NCI-H2171 (cell line): ENCODE results near the gene TELO2.
A peak's percentile ranks its signal among the peaks of the same experiment; 100 is the strongest.

Experiments
- DNase-seq: peaks from one replicate; lab custom pipeline; 2025; lab: John Stamatoyannopoulos, UW

TELO2 gene

DNA sequence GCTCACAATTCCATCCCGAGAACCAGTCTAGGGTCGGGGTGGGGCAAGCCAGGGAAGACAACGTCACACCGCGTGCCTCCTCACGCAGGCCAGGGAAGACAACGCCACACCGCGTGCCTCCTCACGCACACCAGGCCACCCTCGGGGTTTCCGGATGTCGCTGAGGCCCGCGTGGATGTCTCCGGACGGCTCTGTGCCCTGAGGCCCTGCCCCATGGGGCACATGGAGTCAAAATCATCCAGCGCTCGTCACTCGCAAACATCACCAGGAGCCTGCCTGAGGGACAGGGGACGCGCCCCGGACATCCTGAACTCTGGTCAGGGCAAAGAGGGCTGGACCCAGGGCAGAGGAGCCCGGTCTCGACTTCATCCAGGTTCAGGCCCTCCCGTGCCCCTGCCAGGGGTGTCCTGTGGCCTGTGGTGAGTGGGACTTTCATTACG lies 44.0 kb downstream of the TELO2 start:
- DNase-seq: no peak

DNA sequence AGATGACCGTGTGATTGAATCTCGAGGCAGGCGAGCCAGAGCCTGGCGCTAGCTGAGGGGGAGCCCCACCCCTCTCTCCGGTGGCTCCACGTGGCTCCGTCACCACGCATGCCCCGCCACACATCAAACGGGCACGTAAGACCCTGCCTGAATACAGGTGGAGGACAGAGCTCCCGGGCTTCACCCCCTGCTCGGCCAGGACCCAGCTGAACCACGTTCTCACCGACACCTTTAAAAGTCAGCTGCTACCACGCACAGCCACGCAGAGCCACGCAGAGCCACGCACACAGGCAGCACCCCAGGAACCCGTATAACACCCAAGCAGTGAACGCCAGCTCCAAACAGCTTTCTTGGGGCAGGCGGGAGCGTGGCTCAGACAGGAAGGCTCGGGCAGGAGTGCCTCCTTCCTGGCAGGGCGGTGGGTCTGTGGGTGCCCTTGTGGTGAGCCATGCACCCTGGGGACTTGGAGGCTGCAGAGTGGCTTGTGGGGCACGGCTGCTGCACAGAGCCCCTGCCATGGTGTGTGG lies 44.7 kb downstream of the TELO2 start:
- DNase-seq: no peak

DNA sequence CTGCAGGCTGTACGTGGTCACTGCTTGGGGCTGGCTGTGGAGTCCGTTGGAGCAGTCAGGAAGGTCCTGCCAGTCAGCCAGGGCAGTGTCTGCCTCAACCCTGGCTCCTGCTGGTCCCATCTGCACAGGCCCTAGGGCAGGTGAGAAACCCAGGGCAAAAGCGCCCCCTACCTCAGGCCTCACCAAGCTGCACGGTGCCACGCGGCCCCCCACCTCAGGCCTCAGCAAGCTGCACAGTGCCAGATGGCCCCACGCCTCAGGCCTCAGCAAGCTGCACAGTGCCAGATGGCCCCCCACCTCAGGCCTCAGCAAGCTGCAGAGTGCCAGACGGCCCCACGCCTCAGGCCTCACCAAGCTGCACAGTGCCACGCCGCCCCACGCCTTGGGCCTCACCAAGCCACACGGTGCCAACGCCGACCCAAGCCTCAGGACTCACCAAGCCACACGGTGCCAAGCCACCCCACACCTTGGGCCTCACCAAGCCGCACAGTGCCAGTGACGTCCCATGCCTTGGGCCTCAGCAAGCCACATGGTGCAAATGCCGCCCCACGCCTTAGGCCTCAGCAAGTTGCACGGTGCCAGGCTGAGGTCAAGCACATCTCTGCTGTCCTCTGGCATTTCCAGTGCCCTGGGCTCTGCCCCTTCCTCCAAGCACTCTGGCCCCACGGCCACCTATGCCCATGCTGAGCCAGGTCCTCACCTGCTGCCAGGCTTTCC lies 45.8 kb downstream of the TELO2 start:
- peak; percentile 90 for DNase-seq

DNA sequence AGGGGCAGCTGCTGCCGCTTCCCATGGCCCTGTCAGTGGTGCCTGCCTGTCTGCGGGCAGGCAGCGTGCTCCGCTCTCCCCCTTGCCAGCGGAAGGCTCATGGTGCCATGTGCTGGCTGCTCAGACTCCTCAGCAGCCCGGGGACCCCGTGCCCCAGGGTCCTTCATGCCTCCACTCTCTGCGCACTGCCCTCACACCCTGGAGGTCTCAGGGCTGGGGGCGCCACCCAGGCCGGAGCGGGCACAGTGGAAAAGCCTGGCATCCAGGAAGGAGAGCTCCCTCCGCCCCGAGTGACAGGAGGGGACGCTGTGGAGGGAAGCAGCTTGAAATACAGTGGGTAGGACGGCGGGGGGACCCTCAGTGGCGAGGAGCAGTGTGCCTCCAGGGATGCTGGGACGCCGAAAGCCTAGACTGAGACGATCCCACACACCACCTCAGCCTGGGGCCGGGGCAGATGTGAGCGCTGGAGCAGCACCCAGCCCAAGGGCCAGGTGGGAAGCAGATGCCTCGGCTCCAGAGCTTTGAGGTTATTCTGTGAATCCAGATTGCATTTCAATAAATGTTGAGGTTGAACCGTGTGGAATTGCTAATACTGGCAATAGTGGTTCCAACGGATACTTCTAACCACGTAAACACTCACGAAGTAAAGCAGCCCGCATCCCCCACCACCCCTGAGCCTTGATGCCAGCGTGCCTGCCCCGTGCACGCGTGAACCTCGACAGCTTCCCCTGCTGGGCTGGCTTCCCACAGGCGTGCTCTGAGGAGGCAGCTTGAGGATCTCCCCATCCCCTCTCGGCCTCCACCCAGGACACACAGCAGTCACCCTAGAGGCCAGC lies 46.8 kb downstream of the TELO2 start:
- peak; percentile 41 for DNase-seq

DNA sequence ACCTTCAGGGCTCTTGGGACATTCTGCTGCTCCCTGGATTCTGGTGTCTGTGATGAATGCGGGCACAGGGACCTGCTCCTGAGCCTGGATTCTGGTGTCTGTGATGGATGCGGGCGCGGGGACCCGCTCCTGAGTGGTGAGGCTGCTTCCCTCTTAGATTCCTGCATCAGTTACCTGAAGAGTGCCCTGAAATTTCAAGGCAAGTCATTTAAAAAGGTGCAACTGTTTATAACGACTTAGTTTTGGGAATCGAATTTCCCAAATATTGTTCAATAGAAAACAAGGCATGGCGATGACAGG lies 47.3 kb downstream of the TELO2 start:
- DNase-seq: no peak

DNA sequence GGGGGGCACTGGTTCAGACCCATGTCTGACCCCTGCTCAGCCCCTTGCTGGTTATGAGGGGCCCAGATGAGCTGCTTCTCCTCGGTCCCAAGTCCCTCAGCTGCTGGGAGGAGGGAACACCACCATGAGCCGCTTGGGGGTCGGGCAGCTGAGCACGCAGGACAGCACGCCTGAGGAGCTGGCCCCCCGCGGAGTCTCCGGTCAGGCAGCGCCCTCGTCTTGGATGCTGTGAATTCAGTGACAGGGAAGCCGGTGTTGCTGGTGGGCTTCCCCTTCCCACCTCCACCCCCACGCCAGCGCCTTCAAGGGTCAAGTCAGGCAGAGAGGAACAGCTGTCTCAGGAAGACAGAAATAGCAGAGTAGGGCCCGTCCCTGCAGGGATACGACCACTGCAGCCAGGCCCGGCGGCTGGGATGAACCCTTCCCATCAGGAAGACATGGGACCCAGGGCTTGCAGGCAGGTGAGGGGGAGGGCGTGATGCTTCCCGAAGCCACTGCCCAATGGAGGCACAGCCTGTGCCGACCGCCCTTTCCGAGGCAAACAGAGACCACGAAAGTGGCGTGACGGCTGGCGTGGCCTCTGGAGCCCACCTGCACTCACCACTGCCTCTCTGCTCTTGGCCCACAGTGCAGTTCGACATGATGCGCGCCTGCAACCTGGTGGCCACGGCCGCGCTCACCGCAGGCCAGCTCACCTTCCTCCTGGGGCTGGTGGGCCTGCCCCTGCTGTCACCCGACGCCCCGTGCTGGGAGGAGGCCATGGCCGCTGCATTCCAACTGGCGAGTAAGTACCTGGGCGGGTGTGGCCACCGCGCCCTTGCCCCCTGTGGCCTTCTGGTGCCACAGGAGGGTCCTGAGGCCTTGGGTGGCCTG lies 48.4 kb downstream of the TELO2 start:
- no peak for DNase-seq

DNA sequence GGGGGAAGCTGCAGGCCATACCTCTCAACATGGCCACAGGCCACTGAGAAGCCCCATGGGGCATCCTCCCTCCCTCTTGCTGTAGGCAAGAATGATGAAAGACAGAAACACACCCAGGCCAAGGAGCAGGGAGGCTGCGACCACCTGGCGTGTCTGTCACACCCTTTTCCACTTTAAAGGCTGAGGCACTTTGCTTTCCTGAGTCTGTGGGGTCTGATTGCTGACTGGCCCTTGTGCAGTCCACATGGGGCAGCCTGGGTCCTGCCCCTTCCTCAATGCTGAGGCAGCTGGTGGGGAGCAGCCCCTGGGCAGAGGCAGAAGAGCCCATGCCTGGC lies 49.0 kb downstream of the TELO2 start:
- DNase-seq: no peak

DNA sequence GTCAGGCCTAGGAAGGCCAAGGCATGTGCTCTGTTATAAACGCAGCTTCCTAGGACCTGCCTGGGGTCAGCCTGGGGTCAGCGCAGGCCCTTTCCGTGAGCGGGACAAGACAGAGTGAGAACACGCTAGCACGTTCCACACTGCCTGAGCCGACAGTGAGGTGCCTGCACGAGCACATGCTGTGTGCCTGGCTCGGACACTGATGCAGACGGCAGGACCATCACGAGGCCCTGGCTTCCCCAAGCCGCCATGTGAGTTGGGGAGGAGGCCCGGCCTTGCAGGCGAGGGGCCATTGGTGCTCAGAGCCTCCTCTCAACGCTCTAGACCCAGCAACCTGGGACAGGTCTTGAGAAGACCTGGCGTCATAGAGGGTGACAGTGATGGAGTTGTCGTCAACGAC lies 49.4 kb downstream of the TELO2 start:
- no peak for DNase-seq

DNA sequence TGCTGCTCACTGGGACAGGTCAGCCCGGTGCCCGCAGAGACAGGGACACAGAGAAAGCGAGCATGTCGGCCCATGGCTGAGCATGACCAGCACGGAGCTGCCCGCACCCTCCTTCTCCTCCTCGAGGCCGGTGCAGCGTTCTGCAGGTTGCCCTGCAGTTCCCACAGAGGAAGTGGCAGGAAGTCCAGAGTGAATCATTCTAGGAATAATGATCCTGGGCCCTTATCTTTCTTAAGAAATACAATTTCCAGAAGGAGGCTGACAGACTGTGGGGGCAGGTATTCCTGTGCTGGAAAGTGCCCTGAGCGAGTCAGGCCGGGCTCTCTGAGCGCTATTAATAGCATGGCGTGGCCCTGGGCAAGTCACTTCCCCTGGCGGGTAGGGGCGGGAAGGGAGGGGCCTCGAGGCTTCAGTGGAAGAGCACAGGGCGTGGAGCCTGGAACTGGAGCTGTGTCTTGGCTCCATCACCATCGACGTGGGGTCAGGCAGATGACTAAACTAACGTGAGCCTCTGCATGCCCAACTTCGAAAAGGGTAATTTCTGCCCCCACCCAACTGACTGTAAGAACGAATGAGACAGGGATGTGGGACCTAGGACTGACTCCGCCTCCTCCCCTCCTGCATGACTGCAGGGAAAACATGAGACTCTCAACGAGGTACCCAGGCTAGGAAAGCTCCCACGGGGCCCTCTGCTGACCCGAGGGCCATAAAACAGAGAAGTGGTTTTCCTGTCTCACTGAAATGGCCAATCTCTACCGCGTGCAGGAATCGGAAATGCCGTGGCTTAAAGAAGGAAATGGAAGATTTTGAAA lies 50.1 kb downstream of the TELO2 start:
- no peak for DNase-seq

DNA sequence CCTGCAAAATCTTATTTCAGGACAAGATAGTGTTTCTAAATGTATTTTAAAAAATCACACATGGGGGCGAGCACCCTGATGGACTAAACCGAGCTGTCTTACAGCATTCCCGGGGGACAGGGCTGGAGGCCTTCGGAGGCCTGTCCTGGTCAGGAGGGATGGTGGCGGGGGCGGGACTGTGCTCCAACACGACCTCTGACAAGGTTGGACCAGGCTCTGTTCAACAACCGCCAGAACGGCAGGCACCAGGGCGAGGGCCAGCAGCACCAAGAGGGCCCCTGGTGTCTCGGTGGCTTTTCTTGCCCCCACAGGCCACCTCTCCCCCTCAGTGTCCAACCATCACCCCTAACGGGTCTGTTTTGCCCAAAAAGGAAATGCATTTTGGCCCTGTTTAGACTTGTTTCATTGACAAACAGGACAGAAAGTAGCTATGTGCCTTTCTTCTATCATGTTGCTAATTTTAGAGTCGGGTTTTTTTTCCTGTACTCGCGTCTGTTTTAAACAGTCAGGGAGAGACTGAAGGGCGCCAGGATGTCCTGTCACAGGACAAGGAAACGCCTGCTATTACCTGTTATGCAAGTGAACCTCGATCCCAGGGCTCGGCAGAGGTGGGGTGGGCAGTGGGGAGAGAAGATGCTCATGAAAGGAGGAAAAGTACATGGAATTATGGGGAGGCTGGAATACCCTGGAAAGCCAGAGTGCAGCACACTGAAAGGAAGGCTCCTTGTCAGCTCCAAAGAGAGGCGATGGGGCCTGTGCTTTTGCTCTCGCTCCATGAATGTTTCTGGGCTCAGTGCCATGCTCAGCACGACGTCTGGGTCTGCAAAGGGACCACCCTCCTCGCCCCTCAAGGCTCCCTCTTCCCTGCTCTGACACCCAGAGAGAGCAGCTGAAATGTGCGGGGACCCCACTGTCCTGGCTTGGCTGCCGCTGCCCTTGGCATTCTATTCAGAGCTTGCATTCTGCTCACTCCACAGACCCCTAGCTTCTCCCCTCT lies 52.2 kb downstream of the TELO2 start:
- DNase-seq: no peak

DNA sequence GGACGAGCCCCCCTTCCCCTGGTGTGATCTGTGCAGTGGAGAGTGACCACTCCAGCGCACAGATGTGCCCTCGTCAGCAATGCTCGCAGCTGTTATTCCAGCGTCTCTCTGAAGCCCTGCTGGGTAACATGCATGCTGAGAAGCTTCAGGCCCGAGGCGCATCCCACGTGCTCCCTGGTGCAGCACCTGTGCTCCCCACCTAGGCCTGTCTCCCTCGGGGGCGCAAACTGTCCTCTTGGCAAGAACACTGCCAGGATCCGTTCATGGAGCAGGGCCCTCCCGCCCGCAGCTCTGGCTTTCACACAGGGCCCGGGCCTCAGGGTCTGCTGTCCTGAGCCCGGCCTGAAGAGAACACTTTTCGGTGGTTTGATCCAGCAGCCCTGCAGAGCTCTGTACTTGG lies 53.3 kb downstream of the TELO2 start:
- no peak for DNase-seq

DNA sequence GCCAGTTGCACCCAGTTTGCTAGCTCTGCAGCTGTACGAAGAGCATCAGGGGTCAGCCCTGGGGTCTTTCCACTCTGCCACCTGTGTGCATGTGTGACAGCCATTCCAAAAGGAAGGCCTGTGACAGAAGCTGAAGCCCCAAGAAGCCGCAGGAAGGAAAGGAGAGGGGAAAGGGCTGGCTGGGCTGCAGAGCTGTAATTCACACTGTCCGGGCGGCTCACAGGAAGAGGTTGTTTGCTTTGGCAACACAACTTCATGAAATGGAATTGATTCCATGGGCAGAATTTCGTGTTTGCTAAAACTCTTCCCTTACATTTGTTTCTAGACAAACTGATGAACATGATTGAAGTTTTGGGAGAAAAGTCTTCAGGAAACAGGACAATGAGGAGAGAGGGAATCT lies 55.1 kb downstream of the TELO2 start:
- no peak for DNase-seq

DNA sequence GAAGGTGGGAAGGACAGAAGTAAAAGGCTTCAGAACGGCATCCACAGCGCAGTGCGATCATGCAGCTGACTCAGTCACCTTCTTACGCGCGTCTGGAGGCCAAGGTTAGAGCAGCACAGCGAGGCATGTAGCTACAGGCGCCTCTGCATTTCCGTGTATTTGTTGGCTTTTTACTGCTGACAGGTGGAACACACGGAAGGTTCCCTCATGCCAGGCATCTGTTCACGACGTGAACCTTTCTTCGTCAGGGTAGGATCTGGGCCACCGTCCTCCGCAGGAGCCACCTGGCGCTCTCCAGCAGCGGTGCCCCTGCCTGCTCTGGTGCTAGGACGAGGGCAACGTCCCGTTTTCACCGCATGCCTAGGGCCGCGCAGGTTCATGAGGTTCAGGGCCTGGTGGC lies 55.6 kb downstream of the TELO2 start:
- peak; percentile 25 for DNase-seq

DNA sequence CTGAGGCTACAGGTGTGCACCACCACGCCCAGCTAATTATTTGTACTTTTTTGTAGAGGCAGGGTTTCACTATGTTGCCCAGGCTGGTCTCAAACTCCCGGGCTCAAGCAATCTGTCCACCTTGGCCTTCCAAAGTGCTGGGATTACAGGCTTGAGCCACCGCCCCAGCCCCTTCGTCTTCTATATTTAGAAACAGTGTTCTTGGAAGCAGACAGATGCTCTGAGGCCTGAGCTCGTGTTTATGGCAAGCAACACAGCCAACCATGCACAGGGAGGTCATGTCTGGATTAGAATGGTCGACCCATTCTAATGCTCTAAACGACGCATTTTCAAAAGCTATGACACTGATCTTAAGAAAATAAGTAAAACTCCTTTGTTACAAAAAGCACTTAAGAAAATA lies 56.9 kb downstream of the TELO2 start:
- DNase-seq: no peak

DNA sequence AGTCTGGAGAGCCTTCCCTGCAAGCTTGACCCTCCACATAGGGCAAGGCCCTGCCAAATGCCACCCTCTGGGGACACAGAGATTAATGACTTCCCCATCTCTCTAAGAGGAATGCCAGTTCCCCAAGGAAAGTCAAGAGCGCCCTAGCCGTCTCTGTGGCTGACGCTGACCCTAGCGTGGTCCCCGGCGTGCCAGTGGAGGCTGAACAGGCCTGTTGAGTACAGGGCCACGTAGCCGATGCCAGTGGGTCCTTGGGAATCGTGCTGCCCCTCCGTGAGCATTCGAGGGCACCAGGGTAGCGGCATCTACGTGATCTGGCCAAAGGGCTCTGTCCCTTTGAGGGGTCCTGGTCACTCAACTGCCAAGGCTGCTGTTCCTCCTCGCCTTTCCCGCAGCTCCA lies 57.5 kb downstream of the TELO2 start:
- DNase-seq: no peak

DNA sequence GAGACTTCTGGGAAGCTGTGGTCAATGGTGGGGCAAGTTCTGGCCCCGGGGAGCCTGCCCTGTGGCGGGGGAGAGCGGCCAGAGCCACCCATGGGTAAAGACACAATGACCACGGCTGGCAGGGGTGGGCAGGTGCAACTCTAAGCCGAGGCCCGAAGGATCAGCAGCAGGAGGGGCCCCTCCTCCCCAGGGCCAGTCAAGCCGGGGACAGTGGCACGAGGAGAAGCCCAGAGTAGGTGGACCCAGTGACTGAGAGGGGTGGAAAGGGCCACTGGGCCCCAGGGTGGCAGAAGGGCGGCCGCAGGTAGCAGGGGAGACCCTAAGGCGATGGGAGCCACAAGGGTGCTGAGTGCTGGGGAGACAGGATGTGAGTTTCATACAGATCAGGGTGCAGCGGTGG lies 58.0 kb downstream of the TELO2 start:
- DNase-seq: no peak

DNA sequence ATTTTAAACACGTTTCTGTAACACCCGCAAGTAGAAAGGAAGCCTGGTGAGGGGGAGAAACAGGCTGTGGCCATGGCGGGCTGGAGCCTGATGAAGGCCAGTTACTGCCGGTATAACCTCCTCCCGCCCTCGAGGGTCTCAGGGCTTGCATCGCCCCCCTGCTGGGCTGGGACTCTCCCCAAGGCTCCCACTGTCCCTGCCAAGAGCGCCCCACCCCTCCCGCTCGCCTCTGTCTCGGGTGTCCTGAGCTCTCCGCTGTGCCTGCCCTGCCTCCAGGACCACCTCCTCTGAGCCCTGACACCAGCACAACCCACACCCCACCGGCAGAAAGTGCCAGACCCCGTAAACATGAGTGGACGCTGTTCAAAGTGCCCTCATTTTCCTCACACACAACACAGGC lies 59.0 kb downstream of the TELO2 start:
- DNase-seq: no peak

DNA sequence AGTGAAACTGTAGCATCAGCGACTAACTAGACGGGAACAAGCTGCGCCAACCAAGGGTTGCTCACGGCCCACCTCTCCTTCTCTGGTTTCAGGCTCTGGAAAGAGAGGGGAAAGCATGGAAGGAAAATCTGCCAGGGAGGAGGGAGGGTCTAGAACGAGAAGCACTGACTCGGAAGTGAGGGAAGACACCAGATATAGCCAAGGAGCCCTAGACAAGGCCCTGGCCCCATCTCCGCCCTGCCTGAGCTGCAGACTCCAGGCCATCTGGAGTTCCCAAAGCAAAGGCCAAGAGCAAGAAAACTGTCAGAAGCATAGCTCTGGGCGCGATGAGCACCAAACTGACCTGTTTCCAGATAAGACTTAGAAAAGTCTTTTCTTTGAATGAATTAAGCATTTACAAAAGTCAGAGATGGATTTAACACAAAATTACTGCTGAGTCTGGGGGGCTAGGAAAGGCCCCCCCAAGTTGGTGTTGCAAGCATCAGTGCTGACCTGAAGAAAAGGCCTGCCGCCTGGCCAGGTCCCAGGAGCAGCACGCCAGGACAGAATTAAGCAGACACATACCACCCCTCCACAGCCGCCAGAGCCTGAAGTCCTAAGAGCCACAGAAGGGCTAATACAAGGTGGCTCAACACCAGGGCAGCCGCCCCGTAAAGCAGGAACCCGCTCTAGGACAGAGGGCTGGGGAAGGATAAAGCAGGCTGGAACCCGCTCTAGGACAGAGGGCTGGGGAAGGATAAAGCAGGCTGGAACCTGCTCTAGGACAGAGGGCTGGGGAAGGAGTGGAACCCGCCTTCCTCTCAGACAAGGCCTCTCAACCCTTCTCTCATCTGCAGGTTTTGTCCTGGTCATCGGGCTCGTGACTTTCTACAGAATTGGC lies 61.0 kb downstream of the TELO2 start:
- no peak for DNase-seq

DNA sequence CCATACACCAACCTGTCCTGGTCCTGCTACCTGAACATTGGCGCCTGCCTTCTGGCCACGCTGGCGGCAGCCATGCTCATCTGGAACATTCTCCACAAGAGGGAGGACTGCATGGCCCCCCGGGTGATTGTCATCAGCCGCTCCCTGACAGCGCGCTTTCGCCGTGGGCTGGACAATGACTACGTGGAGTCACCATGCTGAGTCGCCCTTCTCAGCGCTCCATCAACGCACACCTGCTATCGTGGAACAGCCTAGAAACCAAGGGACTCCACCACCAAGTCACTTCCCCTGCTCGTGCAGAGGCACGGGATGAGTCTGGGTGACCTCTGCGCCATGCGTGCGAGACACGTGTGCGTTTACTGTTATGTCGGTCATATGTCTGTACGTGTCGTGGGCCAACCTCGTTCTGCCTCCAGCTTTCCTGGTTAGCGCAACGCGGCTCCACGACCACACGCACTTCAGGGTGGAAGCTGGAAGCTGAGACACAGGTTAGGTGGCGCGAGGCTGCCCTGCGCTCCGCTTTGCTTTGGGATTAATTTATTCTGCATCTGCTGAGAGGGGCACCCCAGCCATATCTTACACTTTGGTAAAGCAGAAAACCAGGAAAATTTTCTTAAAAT lies 61.8 kb downstream of the TELO2 start:
- no peak for DNase-seq
